Mesodermal cell (in vitro differentiated cells): ENCODE results near the gene RSPH1.

Source experiments
- H3K27ac ChIP-seq: 2 replicates; pipeline ENCODE4 v1.7.0; 2013; ENCODE audit warnings: mild to moderate bottlenecking, low read depth, low read length, moderate library complexity; ENCODE audit not compliant: severe bottlenecking
- H3K36me3 ChIP-seq: 2 replicates; pipeline ENCODE4 v1.7.1; 2013; ENCODE audit warnings: mild to moderate bottlenecking, low read length, moderate library complexity; ENCODE audit not compliant: control insufficient read depth, insufficient read depth
- H3K4me1 ChIP-seq: one replicate; pipeline ENCODE4 v1.7.1; 2013; ENCODE audit warnings: mild to moderate bottlenecking, low read length; ENCODE audit not compliant: insufficient read depth, control insufficient read depth, poor library complexity, severe bottlenecking
- H3K4me3 ChIP-seq: 2 replicates; pipeline ENCODE4 v1.7.0; 2013; ENCODE audit warnings: low read length, control low read depth, mild to moderate bottlenecking; ENCODE audit not compliant: insufficient read depth, poor library complexity, severe bottlenecking; ENCODE audit errors: extremely low read depth
- H3K9me3 ChIP-seq: 2 replicates; pipeline ENCODE4 v1.7.1; 2013; ENCODE audit warnings: mild to moderate bottlenecking, low read length, moderate library complexity; ENCODE audit not compliant: control insufficient read depth
- WGBS, 2 experiments: methylation state at CpG; one replicate each; pipeline ENCODE4 v1.1.5; 2013; ENCODE audit warnings: missing lambda C conversion rate in 2 of 2; ENCODE audit not compliant: insufficient coverage in 2 of 2; 5-methylcytosine and 5-hydroxymethylcytosine counted together

The RSPH1 gene

DNA sequence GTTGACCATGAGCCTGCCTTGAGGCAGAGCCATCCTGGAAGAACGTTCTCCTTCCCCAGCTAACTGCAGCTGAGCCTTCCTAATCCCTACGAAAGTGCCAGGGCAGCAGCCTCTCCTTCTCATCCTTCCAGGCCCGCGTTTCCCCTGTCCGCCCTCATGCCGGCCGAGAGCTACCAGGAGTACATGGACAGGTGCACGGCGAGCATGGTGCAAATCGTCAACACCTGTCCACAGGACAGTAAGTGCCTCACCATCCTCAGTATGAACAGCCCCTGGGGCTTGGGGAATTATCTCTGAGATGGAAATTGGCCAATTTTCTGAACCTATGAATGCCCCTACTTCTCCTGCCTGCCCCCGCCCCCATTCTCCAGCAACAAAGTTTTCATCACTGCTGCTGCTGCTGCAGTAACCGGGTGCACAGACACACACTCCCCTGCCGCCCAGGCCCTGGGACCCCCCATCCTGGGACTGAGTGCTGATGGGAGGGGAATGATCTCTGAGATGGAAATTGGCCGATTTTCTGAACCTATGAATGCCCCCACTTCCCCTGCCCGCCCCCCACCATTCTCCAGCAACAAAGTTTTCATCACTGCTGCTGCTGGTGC, 52.7 kb downstream of the RSPH1 start:
- Histone ChIP-seq H3K4me1 (no peaks in the 10 kb centered on the region), H3K9me3 (no peaks in the 10 kb centered on the region), H3K27ac (no peak overlapping the region), H3K36me3 (no peaks in the 10 kb centered on the region), H3K4me3 (no peak overlapping the region)
- 91 to 92% methylated on average over 6 to 14 of the region's 15 CpGs for WGBS, 2 experiments

DNA sequence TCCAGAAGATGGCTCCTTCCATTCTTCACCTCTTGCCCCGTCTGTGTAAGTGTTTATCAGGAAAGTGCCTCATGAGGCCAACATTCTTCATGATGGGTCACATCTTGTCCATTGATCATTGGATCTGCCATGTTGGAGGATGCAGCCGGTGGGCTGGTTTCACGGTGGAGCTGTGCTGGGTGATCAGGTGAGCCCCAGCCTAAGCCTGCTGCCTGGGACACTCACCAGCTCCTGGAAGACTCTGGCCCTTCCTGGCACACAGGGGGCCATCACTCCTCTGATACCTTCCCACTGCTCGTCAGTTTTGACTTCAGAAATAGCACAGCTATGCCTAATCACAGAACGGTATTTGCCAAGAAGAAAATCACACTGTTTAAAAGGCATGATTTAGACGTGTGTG, 54.1 kb downstream of the RSPH1 start:
- no peaks in the 10 kb centered on the region for H3K4me1 ChIP-seq
- no peaks in the 10 kb centered on the region for H3K9me3 ChIP-seq
- H3K27ac ChIP-seq = no peak overlapping the region
- H3K36me3 ChIP-seq = no peaks in the 10 kb centered on the region
- no peak overlapping the region for H3K4me3 ChIP-seq
- 88 to 89% methylated on average over 5 to 6 of the region's 6 CpGs for WGBS, 2 experiments

DNA sequence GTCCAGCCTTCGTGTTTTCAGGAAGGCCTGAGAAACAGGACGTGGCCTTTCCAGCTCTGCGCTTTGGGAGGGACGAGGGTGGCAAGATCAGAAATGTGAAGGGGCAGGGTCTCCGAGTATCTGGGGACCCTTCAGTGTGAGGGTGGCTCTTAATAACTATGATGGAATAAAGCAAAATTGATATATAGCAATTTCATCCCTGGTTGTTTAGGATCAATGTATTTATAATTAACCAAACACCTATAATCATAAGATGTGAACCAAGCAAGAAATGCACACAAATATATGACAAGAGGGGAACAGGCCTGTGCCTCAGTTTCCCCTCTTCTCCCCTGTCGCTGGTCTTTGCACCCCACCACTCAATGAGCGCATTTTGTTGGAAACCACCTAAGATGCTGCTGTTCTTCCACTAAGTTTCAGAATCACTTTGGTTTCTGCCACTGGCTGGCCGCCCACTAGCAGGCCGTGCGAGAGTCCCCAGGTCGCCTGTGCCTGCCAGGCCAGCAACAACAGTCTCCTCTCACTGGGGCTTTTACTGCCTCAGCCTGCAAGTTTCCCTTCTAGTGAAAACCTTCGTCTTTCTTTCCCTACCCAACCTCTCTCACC, 55.7 kb downstream of the RSPH1 start:
- no peaks in the 10 kb centered on the region for H3K36me3 ChIP-seq
- no peaks in the 10 kb centered on the region for H3K9me3 ChIP-seq
- no peak overlapping the region for H3K27ac ChIP-seq
- WGBS, 2 experiments = 84 to 89% methylated on average over 8 to 11 of the region's 12 CpGs
- H3K4me1 ChIP-seq = no peaks in the 10 kb centered on the region
- no peak overlapping the region for H3K4me3 ChIP-seq

DNA sequence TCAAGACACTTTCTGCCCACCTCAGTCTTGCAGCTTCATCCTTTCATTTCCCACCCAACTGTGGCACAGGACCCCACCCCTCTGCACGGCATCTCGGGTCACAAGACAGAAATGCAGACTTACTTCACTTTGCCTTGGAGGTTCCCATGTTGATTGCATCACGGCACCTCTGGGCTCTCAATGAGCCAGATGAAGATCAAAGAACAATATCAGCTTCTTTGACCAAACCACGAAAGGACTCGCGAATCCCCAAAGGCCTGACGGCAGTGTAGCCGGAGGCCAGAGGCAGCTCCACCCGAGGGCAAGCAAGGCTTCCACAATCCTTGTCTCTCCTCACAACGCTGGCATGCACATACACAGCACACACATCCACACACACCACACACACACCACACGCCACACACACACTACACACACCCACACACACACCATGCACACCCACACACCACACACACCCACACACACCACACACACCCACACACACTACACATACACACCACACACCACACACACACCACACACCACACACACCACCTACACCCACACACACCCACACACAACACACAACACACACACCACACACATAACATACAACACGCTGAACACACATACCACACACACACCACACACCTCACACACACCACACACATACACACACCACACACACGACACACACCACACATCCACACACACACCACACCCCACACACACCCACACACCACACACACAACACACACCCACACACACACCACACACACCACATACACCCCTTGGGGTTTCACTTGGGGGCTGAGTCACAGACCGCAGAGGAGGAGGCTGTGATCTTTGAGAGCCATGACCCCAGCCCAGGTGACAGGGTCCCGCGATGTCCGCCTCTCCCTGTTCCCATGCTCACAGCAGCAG, 56.5 kb downstream of the RSPH1 start:
- Histone ChIP-seq H3K4me3 (no peak overlapping the region), H3K9me3 (no peaks in the 10 kb centered on the region), H3K27ac (no peak overlapping the region), H3K36me3 (no peaks in the 10 kb centered on the region), H3K4me1 (no peaks in the 10 kb centered on the region)
- WGBS, 2 experiments = 85 to 93% methylated on average over 12 to 14 of the region's 17 CpGs

DNA sequence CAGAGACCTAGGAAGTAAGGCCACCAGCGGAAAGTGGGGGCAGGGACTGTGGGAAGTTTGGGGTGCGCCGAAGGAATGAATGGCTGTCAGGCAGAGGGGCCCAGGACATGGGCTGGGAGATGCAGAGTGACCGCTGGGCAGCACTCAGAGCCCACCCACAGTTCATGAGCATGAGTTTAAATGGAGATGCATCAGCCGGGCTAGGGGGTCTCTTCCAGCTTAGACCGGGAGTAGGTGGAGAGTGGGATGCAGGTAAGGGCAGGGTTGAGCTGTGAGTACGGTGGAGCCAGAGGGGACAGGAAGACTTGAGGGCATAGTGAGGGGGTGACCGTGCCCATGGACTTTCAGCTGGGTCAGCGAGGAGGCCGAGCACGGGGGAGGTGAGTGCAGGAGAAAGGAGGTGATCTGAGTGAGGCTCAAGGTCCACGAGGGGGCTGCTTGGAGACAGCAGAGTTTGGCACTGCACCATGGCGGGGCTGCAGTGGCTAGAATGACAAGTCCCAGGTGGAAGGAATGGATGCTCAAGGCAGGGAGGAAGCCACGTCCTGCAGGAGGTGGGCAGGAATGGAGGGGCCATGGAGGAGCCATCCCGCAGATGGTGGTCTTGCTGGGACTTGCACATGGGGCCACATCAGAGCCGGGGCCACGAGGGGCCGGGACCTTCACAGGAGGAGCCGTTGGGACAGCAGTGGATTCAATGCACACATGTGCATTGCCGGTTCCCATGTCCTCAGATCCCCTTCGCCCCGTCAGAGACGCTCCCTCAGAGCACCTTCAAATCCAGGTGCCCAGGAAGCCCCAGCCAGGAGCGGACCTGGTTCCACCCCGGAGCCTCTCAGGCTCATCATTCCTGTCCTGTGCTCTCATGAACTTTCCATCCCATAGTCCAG, 57.5 kb downstream of the RSPH1 start:
- WGBS, 2 experiments = 76 to 80% methylated on average over 20 to 25 of the region's 25 CpGs
- H3K36me3 ChIP-seq = no peaks in the 10 kb centered on the region
- no peak overlapping the region for H3K27ac ChIP-seq

DNA sequence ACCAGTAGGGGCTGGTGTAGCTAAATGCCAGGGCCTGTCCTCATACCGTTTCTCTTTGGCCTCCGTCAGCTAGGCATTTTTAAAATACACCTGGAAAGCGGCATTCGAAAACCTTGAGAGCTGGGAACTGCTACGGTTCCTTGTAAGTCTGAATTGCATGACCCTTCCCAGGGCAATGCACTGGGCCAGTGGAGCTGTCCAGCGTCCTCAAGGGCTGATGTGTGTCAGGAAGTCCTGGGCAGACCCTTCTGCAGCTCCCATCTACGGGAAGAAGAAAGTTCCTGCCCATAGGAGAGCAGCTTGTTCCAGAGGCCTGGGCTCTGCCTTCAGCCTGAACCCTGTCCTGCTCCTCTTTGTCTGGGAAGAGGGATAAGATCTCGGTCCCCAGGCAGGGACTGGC, 58.2 kb downstream of the RSPH1 start:
- 42 to 53% methylated on average over 8 of the region's 8 CpGs for WGBS, 2 experiments
- no peaks in the 10 kb centered on the region for H3K36me3 ChIP-seq
- no peak overlapping the region for H3K4me3 ChIP-seq
- H3K4me1 ChIP-seq = no peaks in the 10 kb centered on the region
- H3K9me3 ChIP-seq = no peaks in the 10 kb centered on the region
- H3K27ac ChIP-seq = no peak overlapping the region

More for the DNA sequence above, 57.5 kb downstream of the RSPH1 start:
- no peaks in the 10 kb centered on the region for H3K4me1 ChIP-seq
- no peaks in the 10 kb centered on the region for H3K9me3 ChIP-seq
- no peak overlapping the region for H3K4me3 ChIP-seq

DNA sequence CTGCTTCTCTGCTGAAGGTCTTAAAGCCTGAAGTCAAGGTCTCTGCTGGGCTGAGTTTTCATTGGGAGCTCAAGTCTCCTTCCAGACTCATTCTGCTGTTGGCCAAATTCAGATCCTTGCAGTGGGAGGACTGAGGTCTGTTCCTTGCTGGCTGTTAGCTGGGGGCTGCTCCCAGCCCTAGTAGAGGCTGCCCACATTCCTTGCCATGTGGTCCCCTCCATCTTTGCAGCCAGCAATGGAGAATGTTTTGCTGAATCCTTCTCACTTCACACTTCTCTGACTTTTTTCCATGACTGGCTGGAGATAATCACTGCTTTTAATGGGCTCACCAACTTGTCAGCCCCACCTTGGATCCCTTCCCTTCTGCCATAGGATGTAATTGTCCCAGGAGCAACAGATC, 59.1 kb downstream of the RSPH1 start:
- Histone ChIP-seq H3K36me3 (no peaks in the 10 kb centered on the region), H3K9me3 (no peaks in the 10 kb centered on the region), H3K4me3 (no peak overlapping the region), H3K4me1 (no peaks in the 10 kb centered on the region), H3K27ac (no peak overlapping the region)

DNA sequence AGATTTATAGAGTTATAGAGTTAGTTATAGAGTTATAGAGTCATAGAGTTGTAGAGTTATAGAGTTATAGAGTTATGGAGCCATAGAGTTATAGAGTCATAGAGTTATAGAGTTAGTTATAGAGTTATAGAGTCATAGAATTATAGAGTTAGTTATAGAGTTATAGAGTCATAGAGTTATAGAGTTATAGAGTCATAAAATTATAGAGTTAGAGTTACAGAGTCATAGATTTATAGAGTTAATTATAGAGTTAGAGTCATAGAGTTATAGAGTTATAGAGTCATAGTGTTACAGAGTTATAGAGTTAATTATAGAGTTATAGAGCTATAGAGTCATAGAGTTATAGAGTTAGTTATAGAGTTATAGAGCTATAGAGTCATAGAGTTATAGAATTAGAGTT, 60.2 kb downstream of the RSPH1 start:
- Histone ChIP-seq H3K4me1 (no peaks in the 10 kb centered on the region), H3K27ac (no peak overlapping the region), H3K36me3 (no peaks in the 10 kb centered on the region), H3K9me3 (no peaks in the 10 kb centered on the region), H3K4me3 (no peak overlapping the region)

DNA sequence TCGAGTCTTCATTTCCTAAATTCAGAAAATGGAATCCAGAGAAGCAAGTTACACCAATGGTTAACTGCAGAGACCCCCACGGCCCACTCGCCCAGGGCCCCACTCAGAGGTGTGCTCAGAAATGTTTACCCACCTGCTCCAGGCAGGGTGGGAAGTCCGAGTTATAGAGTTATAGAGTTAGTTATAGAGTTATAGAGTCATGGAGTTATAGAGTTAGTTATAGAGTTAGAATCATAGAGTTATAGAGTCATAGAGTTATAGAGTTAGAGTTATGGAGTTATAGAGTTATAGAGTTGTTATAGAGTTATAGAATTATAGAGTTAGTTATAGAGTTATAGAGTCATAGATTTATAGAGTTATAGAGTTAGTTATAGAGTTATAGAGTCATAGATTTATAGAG, 60.6 kb downstream of the RSPH1 start:
- H3K9me3 ChIP-seq = no peaks in the 10 kb centered on the region
- no peaks in the 10 kb centered on the region for H3K4me1 ChIP-seq
- WGBS, 2 experiments = 59 to 82% methylated on average over 4 of the region's 4 CpGs
- H3K36me3 ChIP-seq = no peaks in the 10 kb centered on the region
- H3K4me3 ChIP-seq = no peak overlapping the region
- no peak overlapping the region for H3K27ac ChIP-seq

DNA sequence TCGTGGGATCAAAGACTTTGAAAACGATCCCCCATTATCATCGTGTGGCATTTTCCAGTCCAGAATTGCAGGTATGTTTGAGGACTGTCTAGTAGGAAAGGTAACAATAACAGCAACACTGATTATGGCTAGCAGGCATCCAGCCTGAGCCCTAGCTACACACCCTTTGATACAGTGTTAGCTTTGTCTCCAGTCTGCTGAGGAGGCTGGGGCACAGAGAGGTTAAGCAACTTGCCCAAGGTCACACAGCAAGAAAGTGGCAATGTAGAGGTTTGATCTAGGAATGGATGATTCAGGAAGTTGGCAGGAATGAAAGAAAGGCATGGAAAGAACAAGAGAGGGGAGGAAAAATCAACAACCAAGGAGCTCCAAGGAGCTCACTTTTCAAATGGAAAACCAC, 61.1 kb downstream of the RSPH1 start:
- no peaks in the 10 kb centered on the region for H3K9me3 ChIP-seq
- H3K27ac ChIP-seq = no peak overlapping the region
- H3K4me3 ChIP-seq = no peak overlapping the region
- no peaks in the 10 kb centered on the region for H3K4me1 ChIP-seq
- 79 to 85% methylated on average over 3 of the region's 3 CpGs for WGBS, 2 experiments
- no peaks in the 10 kb centered on the region for H3K36me3 ChIP-seq
